Uterus (tissue), 2 donors: ENCODE measurements around the gene NEMF.
"Not testable (repeated sequence)": the region's sequence is repeated elsewhere in the genome, so short reads cannot be mapped to it uniquely, and the experiment has no call there.

Source experiments
- POLR2A ChIP-seq, 2 donors: fragments of 450-650 bp; IDR thresholded peaks; one replicate each; pipeline ENCODE4 v1.6.1; 2016; ENCODE audit warnings: antibody characterized with exemption in 2 of 2, mild to moderate bottlenecking in 1 of 2, moderate library complexity in 1 of 2
- TF ChIP-seq, protein P1 (sequence below), 4 experiments: fragments of 200-600 bp in 2 of 4; fragments of 450-650 bp in 2 of 4; sonication (generic) in 2 of 4; IDR thresholded peaks; one replicate each; pipeline ENCODE4 v1.5.1; 2016 to 2019; ENCODE audit warnings: antibody characterized with exemption in 4 of 4, mild to moderate bottlenecking in 2 of 4, moderate library complexity in 1 of 4

DNA sequence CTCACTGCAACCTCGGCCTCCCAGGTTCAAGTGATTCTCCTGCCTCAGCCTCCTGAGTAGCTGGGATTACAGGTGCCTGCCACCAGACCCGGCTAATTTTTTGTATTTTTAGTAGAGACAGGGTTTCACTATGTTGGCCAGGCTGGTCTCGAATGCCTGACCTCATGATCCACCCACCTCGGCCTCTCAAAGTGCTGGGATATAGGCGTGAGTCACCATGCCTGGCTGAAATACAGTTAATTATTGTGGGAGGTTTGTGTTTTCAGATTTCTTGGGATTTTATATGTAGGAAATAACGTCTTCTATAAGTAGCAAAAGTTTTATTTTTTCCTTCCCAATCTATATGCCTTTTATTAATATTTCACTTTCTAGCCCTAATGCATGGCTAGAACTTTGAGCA is 21.0 kb upstream of the NEMF start:
- TF ChIP-seq, protein P1, sequence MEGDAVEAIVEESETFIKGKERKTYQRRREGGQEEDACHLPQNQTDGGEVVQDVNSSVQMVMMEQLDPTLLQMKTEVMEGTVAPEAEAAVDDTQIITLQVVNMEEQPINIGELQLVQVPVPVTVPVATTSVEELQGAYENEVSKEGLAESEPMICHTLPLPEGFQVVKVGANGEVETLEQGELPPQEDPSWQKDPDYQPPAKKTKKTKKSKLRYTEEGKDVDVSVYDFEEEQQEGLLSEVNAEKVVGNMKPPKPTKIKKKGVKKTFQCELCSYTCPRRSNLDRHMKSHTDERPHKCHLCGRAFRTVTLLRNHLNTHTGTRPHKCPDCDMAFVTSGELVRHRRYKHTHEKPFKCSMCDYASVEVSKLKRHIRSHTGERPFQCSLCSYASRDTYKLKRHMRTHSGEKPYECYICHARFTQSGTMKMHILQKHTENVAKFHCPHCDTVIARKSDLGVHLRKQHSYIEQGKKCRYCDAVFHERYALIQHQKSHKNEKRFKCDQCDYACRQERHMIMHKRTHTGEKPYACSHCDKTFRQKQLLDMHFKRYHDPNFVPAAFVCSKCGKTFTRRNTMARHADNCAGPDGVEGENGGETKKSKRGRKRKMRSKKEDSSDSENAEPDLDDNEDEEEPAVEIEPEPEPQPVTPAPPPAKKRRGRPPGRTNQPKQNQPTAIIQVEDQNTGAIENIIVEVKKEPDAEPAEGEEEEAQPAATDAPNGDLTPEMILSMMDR (IDR thresholded peaks at IDR 0.05): not testable (repeated sequence)
- not testable (repeated sequence) for TF ChIP-seq POLR2A (IDR thresholded peaks at IDR 0.05)
